GM23338 (cell line): ENCODE results near the gene KSR2. TPM values are rescaled to one million over a fixed set of nuclear protein-coding genes. Genes with fewer than 3 reads are reported as not detected.

Experiments
- ATAC-seq: fragments of 200-7000 bp; cut with Tn5 transposase; 3 replicates; pipeline ENCODE4 v1.9.1; 2020
- DNase-seq: peaks from one replicate; pipeline ENCODE4 v3.0.0-alpha.2; 2015; ENCODE audit warnings: low spot score
- H2AFZ ChIP-seq: fragments of 200-600 bp; sonication (generic); 2 replicates; pipeline ENCODE4 v1.8.0; 2016; ENCODE audit warnings: antibody characterized with exemption, mild to moderate bottlenecking, moderate library complexity
- H3F3A ChIP-seq: fragments of 200-600 bp; sonication (generic); replicated peaks from 2 replicates; pipeline ENCODE4 v1.8.0; 2017; ENCODE audit warnings: antibody characterized with exemption, mixed run types, low read depth
- H3K27ac ChIP-seq: fragments of 200-600 bp; sonication (generic); 2 replicates; pipeline ENCODE4 v1.6.1; 2016; ENCODE audit warnings: low read depth
- H3K27me3 ChIP-seq: fragments of 200-600 bp; sonication (generic); 2 replicates; pipeline ENCODE4 v1.8.0; 2016; ENCODE audit warnings: mild to moderate bottlenecking, mixed run types, moderate library complexity; ENCODE audit not compliant: insufficient read depth
- H3K36me3 ChIP-seq: fragments of 200-600 bp; sonication (generic); 2 replicates; pipeline ENCODE4 v1.8.0; 2016; ENCODE audit warnings: mild to moderate bottlenecking; ENCODE audit not compliant: insufficient read depth
- H3K4me1 ChIP-seq: fragments of 200-600 bp; sonication (generic); 2 replicates; pipeline ENCODE4 v1.8.0; 2016; ENCODE audit warnings: mild to moderate bottlenecking, moderate library complexity; ENCODE audit not compliant: insufficient read depth
- H3K4me2 ChIP-seq: fragments of 200-600 bp; sonication (generic); 2 replicates; pipeline ENCODE4 v1.7.1; 2017; ENCODE audit warnings: mixed run types
- H3K4me3 ChIP-seq: fragments of 200-600 bp; sonication (generic); 2 replicates; pipeline ENCODE4 v1.6.1; 2016; ENCODE audit warnings: mixed run types
- H3K79me2 ChIP-seq: fragments of 200-600 bp; sonication (generic); replicated peaks from 2 replicates; pipeline ENCODE4 v1.8.0; 2017; ENCODE audit warnings: mild to moderate bottlenecking; ENCODE audit not compliant: insufficient read depth
- H3K9me2 ChIP-seq: fragments of 200-600 bp; sonication (generic); 2 replicates; pipeline ENCODE4 v1.8.0; 2017; ENCODE audit not compliant: insufficient read depth
- H4K20me1 ChIP-seq: fragments of 200-600 bp; sonication (generic); replicated peaks from 2 replicates; pipeline ENCODE4 v1.8.0; 2017; ENCODE audit warnings: mild to moderate bottlenecking; ENCODE audit not compliant: insufficient read depth
- H3K27ac Mint-ChIP-seq: 2 replicates; pipeline ENCODE4 v1.8.0; 2020; ENCODE audit warnings: inconsistent platforms, mild to moderate bottlenecking, moderate library complexity, mixed read lengths
- H3K27me3 Mint-ChIP-seq: 3 replicates; pipeline ENCODE4 v1.8.0; 2022; ENCODE audit warnings: low read depth, mild to moderate bottlenecking, moderate library complexity, mixed read lengths, inconsistent platforms; ENCODE audit not compliant: insufficient read depth, poor library complexity
- H3K36me3 Mint-ChIP-seq: 3 replicates; pipeline ENCODE4 v1.8.0; 2021; ENCODE audit warnings: low read depth, mild to moderate bottlenecking, inconsistent platforms, moderate library complexity, mixed read lengths
- H3K4me1 Mint-ChIP-seq: 3 replicates; pipeline ENCODE4 v1.8.0; 2020; ENCODE audit warnings: mild to moderate bottlenecking, inconsistent platforms, mixed read lengths
- H3K4me3 Mint-ChIP-seq: 3 replicates; pipeline ENCODE4 v1.8.0; 2021; ENCODE audit warnings: moderate library complexity, mild to moderate bottlenecking, inconsistent platforms, mixed read lengths
- H3K9me3 Mint-ChIP-seq: 3 replicates; pipeline ENCODE4 v1.8.0; 2020; ENCODE audit warnings: moderate library complexity, mild to moderate bottlenecking, inconsistent platforms, mixed read lengths
- CREB1 ChIP-seq: fragments of 250-450 bp; sonication (Bioruptor Pico); IDR thresholded peaks from 2 replicates; pipeline ENCODE4 v1.5.0; 2020; ENCODE audit warnings: low read depth, mild to moderate bottlenecking, moderate library complexity
- CTCF ChIP-seq, 2 experiments: fragments of 200-600 bp in 1 of 2; sonication (generic) in 1 of 2; conservative IDR thresholded peaks; 2 replicates each; pipeline versions ENCODE4 v1.5.1 to v1.6.1; 2016 to 2017; ENCODE audit warnings: antibody characterized with exemption in 2 of 2, low read depth in 2 of 2, mild to moderate bottlenecking in 2 of 2, moderate library complexity in 1 of 2
- ETS1 ChIP-seq: IDR thresholded peaks from 2 replicates; pipeline ENCODE4 v1.6.1; 2016; ENCODE audit warnings: antibody characterized with exemption
- EZH2 ChIP-seq: fragments of 200-600 bp; sonication (generic); IDR thresholded peaks from one replicate; pipeline ENCODE4 v1.8.0; 2017; ENCODE audit warnings: antibody characterized with exemption, mild to moderate bottlenecking, low read depth; ENCODE audit not compliant: unreplicated experiment
- EZH2phosphoT487 ChIP-seq: fragments of 200-600 bp; sonication (generic); IDR thresholded peaks from one replicate; pipeline ENCODE4 v1.8.1; 2018; ENCODE audit warnings: antibody characterized with exemption; ENCODE audit not compliant: unreplicated experiment
- JUNB ChIP-seq: IDR thresholded peaks from one replicate; pipeline ENCODE4 v1.6.1; 2016; ENCODE audit warnings: antibody characterized with exemption; ENCODE audit not compliant: unreplicated experiment
- NANOG ChIP-seq: IDR thresholded peaks from 2 replicates; pipeline ENCODE4 v1.6.1; 2016; ENCODE audit warnings: antibody characterized with exemption, borderline replicate concordance
- POLR2AphosphoS5 ChIP-seq: IDR thresholded peaks from 2 replicates; pipeline ENCODE4 v1.6.1; 2016; ENCODE audit warnings: antibody characterized with exemption, low read depth
- REST ChIP-seq: IDR thresholded peaks from one replicate; pipeline ENCODE4 v1.6.1; 2018; ENCODE audit warnings: antibody characterized with exemption; ENCODE audit not compliant: unreplicated experiment
- STAT1 ChIP-seq: IDR thresholded peaks from one replicate; pipeline ENCODE4 v1.6.1; 2016; ENCODE audit warnings: antibody characterized with exemption; ENCODE audit not compliant: unreplicated experiment
- ZNF114 ChIP-seq: fragments of 250-450 bp; sonication (Bioruptor Pico); IDR thresholded peaks from 2 replicates; pipeline ENCODE4 v1.5.0; 2020; ENCODE audit warnings: mild to moderate bottlenecking, moderate library complexity
- ZNF331 ChIP-seq: fragments of 250-450 bp; sonication (Bioruptor Pico); IDR thresholded peaks from 2 replicates; pipeline ENCODE4 v1.5.0; 2020; ENCODE audit warnings: low read depth, mild to moderate bottlenecking, moderate library complexity
- ZNF462 ChIP-seq: fragments of 250-450 bp; sonication (Bioruptor Pico); IDR thresholded peaks from 2 replicates; pipeline ENCODE4 v1.5.0; 2020; ENCODE audit warnings: mild to moderate bottlenecking, moderate library complexity
- polyA plus RNA-seq: library from polyadenylated mRNA; unstranded; fragments of >200 nt; fragmentation: Nextera tagmentation; extraction: Ambion mirVana; gene quantifications from 2 replicates; pipeline ENCODE4 v1.2.1, GENCODE V29; 2016
- total RNA-seq: library from RNA; depleted of rRNA; stranded (reverse); fragments of >200 nt; shearing (Covaris generic); gene quantifications from 2 replicates; pipeline ENCODE4 v1.2.3, GENCODE V29; 2014

KSR2 gene
- total and polyA plus RNA-seq, 2 experiments from 2014 or later, result 1.1 to 2.7 TPM

- no peak overlapping the region for H3K4me3 Mint-ChIP-seq
- H4K20me1 ChIP-seq, result no peaks in the 10 kb centered on the region
- no peaks in the 10 kb centered on the region for H3K79me2 ChIP-seq
- H3K27me3 ChIP-seq, result no peaks in the 10 kb centered on the region
- no peak overlapping the region for H2AFZ ChIP-seq
- H3K27ac ChIP-seq, result no peak overlapping the region
- H3K36me3 Mint-ChIP-seq, result no peaks in the 10 kb centered on the region
- no peak overlapping the region for H3K4me3 ChIP-seq
- TF ChIP-seq STAT1 (no peak), ETS1 (no peak), CREB1 (CRISPR knock-in tag) (no peak), ZNF462 (CRISPR knock-in tag) (no peak), ZNF114 (no peak), REST (no peak), JUNB (no peak), CTCF (conservative IDR thresholded peaks at IDR 0.05; ENCODE audit: low read depth in 2 of 2) (no peak), NANOG (no peak), EZH2 (no peak), POLR2AphosphoS5 (no peak), EZH2phosphoT487 (no peak), ZNF331 (CRISPR knock-in tag) (no peak)
- H3K4me2 ChIP-seq, result no peak overlapping the region
- peaks cover 5% of the 10 kb centered on the region for H3K27me3 Mint-ChIP-seq
- no peak for ATAC-seq
- H3K9me2 ChIP-seq, result no peaks in the 10 kb centered on the region
- H3K27ac Mint-ChIP-seq, result no peak overlapping the region
- no peaks in the 10 kb centered on the region for H3F3A ChIP-seq
- H3K9me3 Mint-ChIP-seq, result no peaks in the 10 kb centered on the region
- no peaks in the 10 kb centered on the region for H3K4me1 ChIP-seq
- DNase-seq, result no peak
- H3K4me1 Mint-ChIP-seq, result no peaks in the 10 kb centered on the region
- no peaks in the 10 kb centered on the region for H3K36me3 ChIP-seq
Measured at GRCh38 chr12:117461732-117462131, 507.1 kb downstream of the KSR2 start.
